SH-SY5Y (cell line): ENCODE measurements around the gene ADGRL1.

ENCODE experiments used
- GATA2 ChIP-seq: IDR thresholded peaks from 2 replicates; pipeline ENCODE4 v1.6.1; 2011; ENCODE audit warnings: mild to moderate bottlenecking, low read depth, low read length
- GATA3 ChIP-seq: IDR thresholded peaks from 2 replicates; pipeline ENCODE4 v1.6.1; 2011; ENCODE audit warnings: low read depth, mild to moderate bottlenecking, low read length, moderate library complexity

DNA sequence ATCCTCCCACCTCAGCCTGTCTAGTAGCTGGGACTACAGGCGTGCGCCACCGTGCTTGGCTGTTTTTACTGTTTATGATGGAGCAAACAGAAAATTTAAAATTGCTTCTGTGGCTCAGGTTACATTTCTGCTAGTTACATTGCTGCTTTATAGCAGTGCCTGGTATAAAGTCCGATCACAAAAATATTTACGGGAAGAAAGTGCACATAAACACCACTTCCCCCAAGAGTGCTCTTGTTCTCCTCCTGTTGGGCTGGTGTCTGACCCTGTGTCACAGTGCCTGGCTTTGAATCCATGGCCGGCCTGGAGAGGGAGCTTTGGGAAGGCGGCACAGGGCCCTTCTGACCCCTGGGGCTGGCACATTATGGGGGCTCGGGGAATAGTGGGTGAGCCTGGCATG lies 100.3 kb downstream of the ADGRL1 start:
- TF ChIP-seq GATA3 (no peak), GATA2 (no peak)
